Heart left ventricle (tissue), 16 donors: ENCODE results near the gene ZNF554. TPM values are rescaled to one million over a fixed set of nuclear protein-coding genes. Genes with fewer than 3 reads are reported as not detected.

Source experiments
- ATAC-seq, 4 donors: fragments of 200-7000 bp; cut with Tn5 transposase; one replicate each; pipeline ENCODE4 v1.9.1; 2020 to 2022; ENCODE audit warnings: moderate library complexity in 4 of 4, mild to moderate bottlenecking in 3 of 4, moderate number of reproducible peaks in 1 of 4
- DNase-seq, 5 donors: peaks; one replicate each; pipeline ENCODE4 v3.0.0-alpha.2; 2020
- H3K27ac ChIP-seq, 12 donors: fragments of 200-600 bp; sonication (generic) in 4 of 12; one replicate each; pipeline versions ENCODE4 v1.5.0 to v1.8.0; 2016 to 2022; ENCODE audit warnings: mild to moderate bottlenecking in 2 of 12
- H3K27me3 ChIP-seq, 9 donors: fragments of 200-600 bp; sonication (generic) in 2 of 9; one replicate each; pipeline versions ENCODE4 v1.5.1 to v1.8.0; 2016 to 2022; ENCODE audit warnings: mild to moderate bottlenecking in 3 of 9
- H3K36me3 ChIP-seq, 9 donors: fragments of 200-600 bp; sonication (generic) in 2 of 9; one replicate each; pipeline versions ENCODE4 v1.5.0 to v1.8.0; 2018 to 2022; ENCODE audit warnings: mild to moderate bottlenecking in 2 of 9
- H3K4me1 ChIP-seq, 12 donors: fragments of 200-600 bp; sonication (generic) in 4 of 12; one replicate each; pipeline versions ENCODE4 v1.5.0 to v1.8.0; 2016 to 2022; ENCODE audit warnings: mild to moderate bottlenecking in 3 of 12
- H3K4me3 ChIP-seq, 12 donors: fragments of 200-600 bp; sonication (generic) in 4 of 12; one replicate each; pipeline versions ENCODE4 v1.5.0 to v1.8.0; 2017 to 2022; ENCODE audit warnings: mild to moderate bottlenecking in 9 of 12, moderate library complexity in 4 of 12
- H3K9me3 ChIP-seq, 12 donors: fragments of 200-600 bp; sonication (generic) in 4 of 12; one replicate each; pipeline versions ENCODE4 v1.5.0 to v1.8.0; 2016 to 2022; ENCODE audit warnings: mild to moderate bottlenecking in 1 of 12
- CTCF ChIP-seq, 12 donors: fragments of 200-600 bp; sonication (generic) in 4 of 12; IDR thresholded peaks; one replicate each; pipeline versions ENCODE4 v1.5.0 to v1.8.0; 2018 to 2022; ENCODE audit warnings: antibody characterized with exemption in 12 of 12, mild to moderate bottlenecking in 5 of 12
- POLR2A ChIP-seq, 2 donors: fragments of 450-650 bp; IDR thresholded peaks; one replicate each; pipeline ENCODE4 v1.6.1; 2017; ENCODE audit warnings: antibody characterized with exemption in 2 of 2, mild to moderate bottlenecking in 2 of 2, moderate library complexity in 2 of 2
- WGBS, 4 donors: extraction: QIAGEN DNeasy Blood & Tissue Kit in 2 of 4; methylation state at CpG; one replicate each; pipeline versions ENCODE4 v1.1.5 to v1.1.7; 2013 to 2018; 5-methylcytosine and 5-hydroxymethylcytosine counted together
- intact Hi-C, 10 donors: fragments of 100-400 bp; cut with DNase I; formaldehyde crosslinking; loops; one replicate each; pipeline versions ENCODE4 v1.11.1 to v1.14.2; 2022
- polyA plus RNA-seq, 2 donors: library from polyadenylated mRNA; stranded (reverse); fragments of 200-250 nt; gene quantifications; one replicate each; pipeline ENCODE4 v1.2.3, GENCODE V29; 2013
- total RNA-seq, 9 donors: library from RNA; depleted of rRNA in 2 of 9; stranded (reverse); fragments of >200 nt in 2 of 9; fragmentation: NEBNext Ultra II Directional in 3 of 9; extraction: Animal tissue kit (Norgen Biotek cat#: 25700) in 3 of 9; gene quantifications; one replicate each; pipeline versions ENCODE4 v1.1.0 to v1.2.4, GENCODE V29; 2016 to 2023
- donor health status: ischemic (EF 13 %, LVEDD 7.1; RV severe dilation, severe dysfunction).
- donor health status: healthy with polysubstance abuse.
- donor health status: DM: no; HTN: yes; CAD: no.
- donor health status: DM: no; HTN: no; CAD: no.
- donor health status: ischemic (EF 25% LVEDD 6.9; RV normal size, moderate dysfunction).
- donor health status: ischemic (EF 25% LVEDD 5.7; RV mildly dilated, moderate dysfunction).
- donor health status: healthy.
- donor health status: DM: yes; HTN: yes; CAD: no.
- donor health status: ischemic (EF 35%, LVEDD 5.7; RV mildly dilated, moderate dysfunction).
- donor health status: nonischemic (EF 11% LVEDD 7.7; RV severe dilation, severe dysfunction).
- donor health status: DM: yes; HTN: yes; CAD: no.
- donor health status: PGD.
- donor health status: ischemic (EF 29% LVEDD 5.4; RV normal size, mild dysfunction).
- donor health status: nonischemic (EF 23%, LVEDD 6.1; RV moderate dilation, normal function).

The ZNF554 gene
- total and polyA plus RNA-seq, 11 donors, result 1.4 to 6.1 (median 4.5) TPM

- H3K9me3 ChIP-seq, result no peaks in the 10 kb centered on the region
- TF ChIP-seq CTCF (IDR thresholded peaks at IDR 0.05) (no peak), POLR2A (IDR thresholded peaks at IDR 0.05) (no peak)
- H3K4me1 ChIP-seq, result peaks cover 15 to 83% (median 61%) of the 10 kb centered on the region in 12 donors
- WGBS, 4 donors, result 79 to 93% (median 86%) methylated on average over 19 of the region's 19 CpGs
- H3K36me3 ChIP-seq, result peaks cover 0 to 18% (median 0%) of the 10 kb centered on the region in 9 donors
- H3K4me3 ChIP-seq, result no peak overlapping the region
- no peak for DNase-seq
- ATAC-seq, result no peak
- no peaks in the 10 kb centered on the region for H3K27me3 ChIP-seq
- H3K27ac ChIP-seq, result peak overlapping the region in 5 of 12 donors; percentile 26 to 93 (median 58)
- intact Hi-C loops, result no loop called here
Measured at GRCh38 chr19:2777952-2778683, 41.5 kb upstream of the ZNF554 start.

GRCh38 chr19:2779121-2779740 is 40.4 kb upstream of the ZNF554 start:
- Histone ChIP-seq H3K27me3 (no peaks in the 10 kb centered on the region), H3K27ac (peak overlapping the region in 9 of 12 donors; percentile 4 to 67 (median 36)), H3K36me3 (peaks cover 0 to 18% (median 0%) of the 10 kb centered on the region in 9 donors), H3K4me3 (no peak overlapping the region), H3K9me3 (no peaks in the 10 kb centered on the region), H3K4me1 (peaks cover 15 to 86% (median 62%) of the 10 kb centered on the region in 12 donors)
- intact Hi-C loops, result no loop called here
- no peak for DNase-seq
- TF ChIP-seq CTCF (IDR thresholded peaks at IDR 0.05) (no peak), POLR2A (IDR thresholded peaks at IDR 0.05) (no peak)
- 60 to 71% (median 66%) methylated on average over 12 to 14 of the region's 14 CpGs for WGBS, 4 donors
- ATAC-seq, result no peak

- 85 to 89% (median 88%) methylated on average over 7 of the region's 7 CpGs for WGBS, 4 donors
- H3K36me3 ChIP-seq, result peaks cover 0 to 18% (median 0%) of the 10 kb centered on the region in 9 donors
- no peaks in the 10 kb centered on the region for H3K27me3 ChIP-seq
- TF ChIP-seq POLR2A (IDR thresholded peaks at IDR 0.05) (no peak), CTCF (IDR thresholded peaks at IDR 0.05) (no peak)
- intact Hi-C loops, result no loop called here
- ATAC-seq, result no peak
- no peaks in the 10 kb centered on the region for H3K9me3 ChIP-seq
- H3K4me1 ChIP-seq, result peaks cover 7 to 83% (median 59%) of the 10 kb centered on the region in 12 donors
- H3K27ac ChIP-seq, result peak overlapping the region in 3 of 12 donors; percentile 49 to 58 (median 53)
- no peak overlapping the region for H3K4me3 ChIP-seq
- no peak for DNase-seq
Measured at GRCh38 chr19:2780284-2780683, 39.4 kb upstream of the ZNF554 start.

GRCh38 chr19:2782329-2782935 is 37.2 kb upstream of the ZNF554 start:
- H3K4me1 ChIP-seq, result peaks cover 6 to 75% (median 56%) of the 10 kb centered on the region in 12 donors

More at GRCh38 chr19:2782329-2782935, 37.2 kb upstream of the ZNF554 start:
- ATAC-seq (no peak), DNase-seq (no peak)
- Histone ChIP-seq H3K27me3 (no peaks in the 10 kb centered on the region), H3K36me3 (peaks cover 0 to 14% (median 0%) of the 10 kb centered on the region in 9 donors), H3K27ac (peak overlapping the region; percentile 81 to 99 (median 96)), H3K9me3 (no peaks in the 10 kb centered on the region), H3K4me3 (peak overlapping the region; percentile 58 to 100 (median 98))
- no peak for TF ChIP-seq POLR2A (IDR thresholded peaks at IDR 0.05)
- no peak for TF ChIP-seq CTCF (IDR thresholded peaks at IDR 0.05)
- intact Hi-C loops, result no loop called here
- 2 to 5% (median 2%) methylated on average over 12 to 24 of the region's 24 CpGs for WGBS, 4 donors
